Lung (tissue), 12 donors: Measurements from ENCODE around the gene KIRREL1. TPM values are rescaled to one million over a fixed set of nuclear protein-coding genes. Genes with fewer than 3 reads are reported as not detected.

Experiments
- ATAC-seq: fragments of 200-7000 bp; cut with Tn5 transposase; one replicate; pipeline ENCODE4 v1.9.1; 2020; ENCODE audit warnings: moderate number of reproducible peaks; ENCODE audit not compliant: insufficient read depth, low FRiP score
- DNase-seq, 3 donors: peaks; one replicate each; pipeline ENCODE4 v3.0.0-alpha.2; 2013 to 2017
- H3K27ac ChIP-seq, 2 donors: one replicate each; pipeline ENCODE4 v1.5.1; 2013; ENCODE audit warnings: mild to moderate bottlenecking in 2 of 2, moderate library complexity in 2 of 2, control low read depth in 1 of 2, inconsistent platforms in 1 of 2, low read depth in 1 of 2, low read length in 1 of 2
- H3K27me3 ChIP-seq, 3 donors: one replicate each; pipeline ENCODE4 v1.5.1; 2013; ENCODE audit warnings: low read length in 2 of 3; ENCODE audit not compliant: control insufficient read depth in 3 of 3, insufficient read depth in 3 of 3
- H3K36me3 ChIP-seq, 4 donors: one replicate each; pipeline ENCODE4 v1.5.1; 2013; ENCODE audit warnings: low read length in 4 of 4, mild to moderate bottlenecking in 1 of 4, moderate library complexity in 1 of 4; ENCODE audit not compliant: control insufficient read depth in 4 of 4, insufficient read depth in 4 of 4
- H3K4me1 ChIP-seq, 5 donors: one replicate each; pipeline ENCODE4 v1.5.1; 2013; ENCODE audit warnings: low read length in 5 of 5, mild to moderate bottlenecking in 2 of 5, moderate library complexity in 1 of 5; ENCODE audit not compliant: control insufficient read depth in 5 of 5, insufficient read depth in 5 of 5
- H3K4me3 ChIP-seq: one replicate; pipeline ENCODE4 v1.5.1; 2013; ENCODE audit warnings: mild to moderate bottlenecking, control low read depth, moderate library complexity
- H3K9ac ChIP-seq, 2 donors: one replicate each; pipeline ENCODE4 v1.5.1; 2013; ENCODE audit warnings: low read length in 2 of 2, control low read depth in 1 of 2; ENCODE audit not compliant: insufficient read depth in 1 of 2
- H3K9me3 ChIP-seq, 4 donors: one replicate each; pipeline ENCODE4 v1.5.1; 2013; ENCODE audit warnings: low read length in 3 of 4, mild to moderate bottlenecking in 1 of 4, moderate library complexity in 1 of 4; ENCODE audit not compliant: control insufficient read depth in 4 of 4, insufficient read depth in 3 of 4
- WGBS, 2 donors: extraction: QIAGEN DNeasy Blood & Tissue Kit; methylation state at CpG; one replicate each; pipeline ENCODE4 v1.1.7; 2013; 5-methylcytosine and 5-hydroxymethylcytosine counted together
- polyA plus RNA-seq, 2 donors: library from polyadenylated mRNA; stranded (reverse); fragments of 200-250 nt; gene quantifications; one replicate each; pipeline ENCODE4 v1.2.1, GENCODE V29; 2013
- total RNA-seq, 2 donors: library from RNA; depleted of rRNA in 1 of 2; stranded (reverse); fragments of >200 nt in 1 of 2; gene quantifications; one replicate each; pipeline ENCODE4 v1.2.1, GENCODE V29; 2014 to 2021
- TF ChIP-seq, protein P1 (sequence below): IDR thresholded peaks from 2 replicates; pipeline ENCODE4 v1.5.1; 2012; ENCODE audit warnings: mild to moderate bottlenecking; ENCODE audit errors: control extremely low read depth, extremely low read depth
- donor health status: control.
- donor health status: control.
- donor health status: Bipolar disorder and iron deficiency.
- donor health status: healthy.
- donor health status: DM: yes; HTN: yes; CAD: no.

Gene KIRREL1
- total and polyA plus RNA-seq, 4 donors = 7.5 to 41.8 (median 26.5) TPM

GRCh38 chr1:158016651-158017335, 23.3 kb downstream of the KIRREL1 start:
- WGBS, 2 donors = 62 to 71% methylated on average over 10 of the region's 10 CpGs
- no peaks in the 10 kb centered on the region for H3K9me3 ChIP-seq
- H3K9ac ChIP-seq = peak overlapping the region in 1 of 2 donors; percentile 42
- no peaks in the 10 kb centered on the region for H3K27me3 ChIP-seq
- DNase-seq = no peak
- peak overlapping the region in 1 of 2 donors; percentile 45 for H3K27ac ChIP-seq
- no peak overlapping the region for H3K4me3 ChIP-seq
- peaks cover 0 to 67% (median 48%) of the 10 kb centered on the region in 5 donors for H3K4me1 ChIP-seq
- peaks cover 0 to 4% (median 0%) of the 10 kb centered on the region in 4 donors for H3K36me3 ChIP-seq
- TF ChIP-seq, protein P1, sequence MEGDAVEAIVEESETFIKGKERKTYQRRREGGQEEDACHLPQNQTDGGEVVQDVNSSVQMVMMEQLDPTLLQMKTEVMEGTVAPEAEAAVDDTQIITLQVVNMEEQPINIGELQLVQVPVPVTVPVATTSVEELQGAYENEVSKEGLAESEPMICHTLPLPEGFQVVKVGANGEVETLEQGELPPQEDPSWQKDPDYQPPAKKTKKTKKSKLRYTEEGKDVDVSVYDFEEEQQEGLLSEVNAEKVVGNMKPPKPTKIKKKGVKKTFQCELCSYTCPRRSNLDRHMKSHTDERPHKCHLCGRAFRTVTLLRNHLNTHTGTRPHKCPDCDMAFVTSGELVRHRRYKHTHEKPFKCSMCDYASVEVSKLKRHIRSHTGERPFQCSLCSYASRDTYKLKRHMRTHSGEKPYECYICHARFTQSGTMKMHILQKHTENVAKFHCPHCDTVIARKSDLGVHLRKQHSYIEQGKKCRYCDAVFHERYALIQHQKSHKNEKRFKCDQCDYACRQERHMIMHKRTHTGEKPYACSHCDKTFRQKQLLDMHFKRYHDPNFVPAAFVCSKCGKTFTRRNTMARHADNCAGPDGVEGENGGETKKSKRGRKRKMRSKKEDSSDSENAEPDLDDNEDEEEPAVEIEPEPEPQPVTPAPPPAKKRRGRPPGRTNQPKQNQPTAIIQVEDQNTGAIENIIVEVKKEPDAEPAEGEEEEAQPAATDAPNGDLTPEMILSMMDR = no peak
- no peak for ATAC-seq

DNA sequence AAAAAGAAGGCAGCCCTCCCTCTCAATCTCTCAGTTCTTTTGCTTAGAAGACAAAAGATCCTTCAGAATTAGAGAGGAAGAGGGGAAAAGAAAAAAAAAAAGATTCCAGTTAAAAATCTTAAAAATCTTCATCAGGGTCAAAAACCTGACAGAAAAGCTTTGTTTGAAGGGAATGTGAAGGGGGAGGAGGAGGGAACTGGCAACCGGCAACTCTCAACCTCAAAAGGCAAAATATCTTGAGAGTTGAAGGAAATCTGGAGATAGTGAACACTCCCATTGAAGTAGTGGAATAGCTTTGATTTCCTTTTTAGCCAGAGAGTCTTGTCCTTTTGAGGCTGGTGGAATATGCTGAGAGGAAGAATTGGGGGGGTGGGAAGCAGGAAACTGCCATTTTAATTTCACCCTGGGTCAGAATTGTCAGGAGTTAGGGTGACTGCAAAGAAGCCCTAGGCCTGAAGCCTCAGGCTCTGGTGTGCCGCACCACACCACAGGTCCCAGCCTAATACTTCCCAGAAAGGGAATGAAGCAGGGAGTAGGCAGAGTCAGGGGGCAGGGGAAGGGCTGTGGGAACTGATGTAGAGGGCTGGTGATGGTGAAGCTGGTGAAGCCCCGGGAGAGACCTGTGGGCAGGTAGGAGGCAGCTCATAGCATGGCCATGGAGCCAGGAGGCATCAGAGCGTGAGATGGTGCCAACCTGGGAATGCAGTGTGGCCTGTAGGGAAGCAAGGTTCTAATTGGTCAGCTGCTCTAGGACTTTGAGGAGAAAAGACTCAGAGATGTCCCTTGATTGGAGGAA, 24.6 kb downstream of the KIRREL1 start:
- peak overlapping the region in 1 of 2 donors; percentile 30 for H3K9ac ChIP-seq
- TF ChIP-seq, protein P1 = no peak
- DNase-seq (peak in 2 of 3 donors; percentile 56 to 62), ATAC-seq (no peak)
- H3K9me3 ChIP-seq = no peaks in the 10 kb centered on the region
- peaks cover 0 to 69% (median 52%) of the 10 kb centered on the region in 5 donors for H3K4me1 ChIP-seq
- H3K27me3 ChIP-seq = no peaks in the 10 kb centered on the region
- WGBS, 2 donors = 80 to 87% methylated on average over 4 of the region's 4 CpGs
- H3K36me3 ChIP-seq = peaks cover 0 to 4% (median 0%) of the 10 kb centered on the region in 4 donors
- no peak overlapping the region for H3K4me3 ChIP-seq
- H3K27ac ChIP-seq = peak overlapping the region; percentile 52 to 80

- DNase-seq = peak; percentile 83 to 91 (median 91)
These were observed 25.9 kb downstream of the KIRREL1 start for GRCh38 chr1:158019171-158019868.

More at GRCh38 chr1:158019171-158019868, 25.9 kb downstream of the KIRREL1 start:
- H3K9ac ChIP-seq = peak overlapping the region in 1 of 2 donors; percentile 78
- WGBS, 2 donors = 37 to 75% methylated on average over 4 of the region's 4 CpGs
- TF ChIP-seq, protein P1 = no peak
- no peak overlapping the region for H3K4me3 ChIP-seq
- peaks cover 0 to 63% (median 48%) of the 10 kb centered on the region in 5 donors for H3K4me1 ChIP-seq
- peak overlapping the region; percentile 76 to 89 for H3K27ac ChIP-seq
- ATAC-seq = peak; percentile 78
- no peaks in the 10 kb centered on the region for H3K27me3 ChIP-seq
- H3K9me3 ChIP-seq = no peaks in the 10 kb centered on the region
- no peaks in the 10 kb centered on the region for H3K36me3 ChIP-seq
